Stimulated activated CD4-positive, alpha-beta T cell treated with anti-CD3 and anti-CD28 coated beads, Interleukin-2, amount 100 ng/mL, for 4 hours (primary cell): Measurements from ENCODE around the gene ANKMY2.
"Not testable (repeated sequence)": the region's sequence is repeated elsewhere in the genome, so short reads cannot be mapped to it uniquely, and the experiment has no call there.

ENCODE experiments used
- DNase-seq: peaks from one replicate; pipeline ENCODE4 v3.0.0-alpha.2; 2020; ENCODE audit warnings: low read depth

ANKMY2 gene

GRCh38 chr7:16645593-16646471, at the start of gene ANKMY2, which contains the start of gene BZW2:
Gene ANKMY2 (minus strand): TSS chr7:16645754. CDS start chr7:16645573, 181 bp downstream.
Gene BZW2 (plus strand): TSS chr7:16646181. CDS start chr7:16665444, 19,263 bp downstream.
- peak; percentile 90 for DNase-seq

- no peak for DNase-seq
These were observed 49.3 kb upstream of the ANKMY2 start for GRCh38 chr7:16694806-16695205.

- no peak for DNase-seq
These were observed 48.2 kb upstream of the ANKMY2 start for GRCh38 chr7:16693601-16694318.

GRCh38 chr7:16691241-16691640, 45.7 kb upstream of the ANKMY2 start:
- no peak for DNase-seq

- no peak for DNase-seq
These were observed 42.7 kb upstream of the ANKMY2 start for GRCh38 chr7:16688249-16688648.

GRCh38 chr7:16685535-16685934, 40.0 kb upstream of the ANKMY2 start:
- DNase-seq = no peak

- no peak for DNase-seq
These were observed 39.4 kb upstream of the ANKMY2 start for GRCh38 chr7:16684935-16685334.

GRCh38 chr7:16678645-16679566, 33.4 kb upstream of the ANKMY2 start:
- not testable (repeated sequence) for DNase-seq

- no peak for DNase-seq
These were observed 32.5 kb upstream of the ANKMY2 start for GRCh38 chr7:16677978-16678494.

- no peak for DNase-seq
These were observed 29.7 kb upstream of the ANKMY2 start for GRCh38 chr7:16675277-16675676.

GRCh38 chr7:16671811-16672210, 26.3 kb upstream of the ANKMY2 start:
- no peak for DNase-seq

- DNase-seq = no peak
These were observed 25.3 kb upstream of the ANKMY2 start for GRCh38 chr7:16670731-16671344.

- DNase-seq = no peak
These were observed 24.5 kb upstream of the ANKMY2 start for GRCh38 chr7:16670021-16670420.

GRCh38 chr7:16669581-16669980, 24.0 kb upstream of the ANKMY2 start:
- no peak for DNase-seq

GRCh38 chr7:16668978-16669377, 23.4 kb upstream of the ANKMY2 start:
- DNase-seq = no peak

GRCh38 chr7:16668049-16668858, 22.7 kb upstream of the ANKMY2 start:
- no peak for DNase-seq

- DNase-seq = no peak
These were observed 21.8 kb upstream of the ANKMY2 start for GRCh38 chr7:16667355-16667754.

- no peak for DNase-seq
These were observed 16.4 kb upstream of the ANKMY2 start for GRCh38 chr7:16661924-16662323.

- DNase-seq = no peak
These were observed 15.3 kb upstream of the ANKMY2 start for GRCh38 chr7:16660702-16661464.
